GM19193 (cell line): ENCODE data around the gene IRS1.

Source experiments
- POLR2A ChIP-seq: IDR thresholded peaks from 4 replicates; pipeline ENCODE4 v1.6.1; 2011; ENCODE audit not compliant: insufficient read depth, insufficient read length; ENCODE audit errors: extremely low read depth

Gene IRS1

GRCh38 chr2:226705133-226705886 lies 94.3 kb downstream of the IRS1 start:
- TF ChIP-seq POLR2A = no peak

GRCh38 chr2:226703514-226703913 lies 96.1 kb downstream of the IRS1 start:
- TF ChIP-seq POLR2A = no peak

- TF ChIP-seq POLR2A = no peak
Measured at GRCh38 chr2:226702376-226702775, 97.2 kb downstream of the IRS1 start.

GRCh38 chr2:226701052-226701451 lies 98.6 kb downstream of the IRS1 start:
- no peak for TF ChIP-seq POLR2A

GRCh38 chr2:226699321-226699720 lies 100.3 kb downstream of the IRS1 start:
- TF ChIP-seq POLR2A = no peak

DNA sequence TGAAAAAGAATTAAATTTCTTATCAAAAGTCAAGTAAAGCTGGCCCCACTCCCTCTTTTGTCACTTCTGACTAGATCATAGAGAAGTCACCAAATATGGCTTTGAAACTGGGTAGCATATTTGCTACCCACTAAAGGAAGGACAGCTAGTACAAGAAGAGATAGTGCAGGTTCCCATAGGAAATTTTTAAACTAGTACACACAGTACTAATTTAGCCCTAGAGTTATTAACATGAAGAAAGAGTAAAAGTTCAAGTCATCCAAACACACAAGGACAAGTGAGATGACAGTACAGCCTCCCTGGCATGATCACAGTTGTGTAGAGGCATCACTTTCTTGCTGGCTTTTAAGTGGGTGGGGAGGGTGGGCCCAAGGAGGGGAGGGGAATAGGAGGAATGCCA lies 100.9 kb downstream of the IRS1 start:
- TF ChIP-seq POLR2A = no peak

DNA sequence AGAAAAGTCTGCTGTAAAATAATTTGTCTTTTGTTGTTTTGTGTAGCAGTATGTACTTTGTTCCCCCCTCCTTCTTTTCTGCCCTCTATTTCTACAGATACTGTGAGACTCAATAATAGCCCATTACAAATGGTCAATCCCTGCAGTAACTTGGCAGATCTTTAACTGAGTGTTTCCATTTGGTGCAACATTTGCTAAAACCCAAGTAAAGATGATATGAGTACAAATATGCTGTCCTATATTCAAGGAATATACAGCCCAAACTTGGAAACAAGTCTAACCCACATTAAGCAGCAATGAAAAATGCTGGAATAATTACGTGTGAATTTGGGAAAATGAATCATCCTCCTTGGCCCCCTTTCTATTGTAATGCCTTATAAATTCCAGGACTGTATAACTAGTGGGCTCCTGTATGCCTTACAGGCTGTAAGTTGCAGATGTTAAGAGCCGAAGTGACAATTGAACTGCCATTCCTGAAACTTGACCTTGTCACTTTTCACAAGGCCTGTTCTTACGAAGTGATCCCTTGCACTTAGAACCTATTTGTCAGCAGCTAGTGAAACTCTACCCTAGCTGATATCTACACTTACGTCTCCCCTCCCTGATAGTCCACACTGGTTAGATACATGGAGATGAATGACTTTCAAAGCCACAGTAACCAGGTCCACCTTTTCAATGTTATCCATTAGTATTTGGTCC lies 104.9 kb downstream of the IRS1 start:
- no peak for TF ChIP-seq POLR2A

DNA sequence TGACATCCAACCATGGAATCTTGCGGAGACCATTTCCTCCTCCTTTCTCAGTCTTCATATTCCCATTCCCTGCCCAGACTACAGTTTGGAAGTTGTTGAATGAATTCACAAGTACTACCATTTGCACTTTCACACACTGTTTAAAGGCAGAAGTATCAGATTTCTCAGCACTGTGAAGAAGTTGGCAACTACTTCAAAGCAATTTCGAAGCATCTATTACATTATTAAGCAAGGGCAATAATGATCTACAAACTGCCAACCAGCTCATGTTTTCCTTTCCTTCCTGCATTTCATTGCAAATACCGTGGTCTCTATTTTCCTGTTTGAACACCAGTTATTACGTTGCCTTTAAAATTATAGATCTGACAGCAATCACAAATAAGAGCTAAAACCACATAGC lies 105.5 kb downstream of the IRS1 start:
- no peak for TF ChIP-seq POLR2A

- no peak for TF ChIP-seq POLR2A
Measured at GRCh38 chr2:226693521-226693920, 106.1 kb downstream of the IRS1 start.

- no peak for TF ChIP-seq POLR2A
Measured at GRCh38 chr2:226692521-226693126, 107.0 kb downstream of the IRS1 start.

DNA sequence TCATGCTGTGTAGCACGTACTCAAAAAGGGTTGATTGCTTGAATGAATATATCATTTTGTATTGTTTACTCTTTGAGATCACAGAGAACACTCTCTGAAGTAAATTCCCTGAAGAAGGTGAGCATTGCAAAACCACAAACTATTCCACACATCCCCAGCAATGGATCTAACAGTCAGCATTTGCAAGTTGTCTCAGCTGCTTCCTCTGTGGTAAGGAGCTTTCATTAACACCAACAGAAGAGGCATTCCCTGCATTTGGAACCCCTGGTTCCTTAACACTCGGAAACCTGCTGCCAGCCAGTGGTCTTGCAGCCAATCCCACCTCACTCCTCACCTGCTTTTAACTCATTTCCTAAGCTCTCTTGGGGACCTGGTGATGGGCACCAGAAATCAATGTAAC lies 108.4 kb downstream of the IRS1 start:
- no peak for TF ChIP-seq POLR2A

DNA sequence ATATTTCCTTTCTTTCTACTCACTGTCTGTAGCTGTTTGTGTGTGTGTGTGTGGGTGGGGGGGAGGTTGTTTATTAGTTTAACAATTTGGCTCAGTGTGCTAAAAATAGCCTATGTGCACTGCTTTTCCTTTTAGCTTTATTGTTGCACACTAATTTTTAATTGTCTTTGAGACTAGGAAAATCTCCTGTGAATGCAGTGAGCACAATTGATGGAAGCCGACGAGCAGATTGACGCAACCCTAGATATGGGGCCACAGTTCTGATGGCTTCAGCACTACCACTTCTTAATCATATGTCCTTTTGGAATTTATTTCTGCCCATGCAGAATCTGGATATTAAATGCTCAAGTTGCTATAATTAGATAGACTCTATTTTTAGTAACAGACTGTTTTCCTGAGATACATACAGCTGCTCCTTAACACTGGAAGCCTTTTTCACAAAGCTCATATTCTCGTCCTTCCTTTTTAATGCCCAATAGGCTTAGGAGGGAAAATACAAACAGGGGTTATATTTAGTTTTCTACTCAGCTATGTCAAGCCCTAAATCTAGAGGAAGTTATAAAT lies 109.1 kb downstream of the IRS1 start:
- no peak for TF ChIP-seq POLR2A

GRCh38 chr2:226687641-226688253 lies 111.9 kb downstream of the IRS1 start:
- no peak for TF ChIP-seq POLR2A

GRCh38 chr2:226684563-226684959 lies 115.1 kb downstream of the IRS1 start:
- TF ChIP-seq POLR2A = no peak

DNA sequence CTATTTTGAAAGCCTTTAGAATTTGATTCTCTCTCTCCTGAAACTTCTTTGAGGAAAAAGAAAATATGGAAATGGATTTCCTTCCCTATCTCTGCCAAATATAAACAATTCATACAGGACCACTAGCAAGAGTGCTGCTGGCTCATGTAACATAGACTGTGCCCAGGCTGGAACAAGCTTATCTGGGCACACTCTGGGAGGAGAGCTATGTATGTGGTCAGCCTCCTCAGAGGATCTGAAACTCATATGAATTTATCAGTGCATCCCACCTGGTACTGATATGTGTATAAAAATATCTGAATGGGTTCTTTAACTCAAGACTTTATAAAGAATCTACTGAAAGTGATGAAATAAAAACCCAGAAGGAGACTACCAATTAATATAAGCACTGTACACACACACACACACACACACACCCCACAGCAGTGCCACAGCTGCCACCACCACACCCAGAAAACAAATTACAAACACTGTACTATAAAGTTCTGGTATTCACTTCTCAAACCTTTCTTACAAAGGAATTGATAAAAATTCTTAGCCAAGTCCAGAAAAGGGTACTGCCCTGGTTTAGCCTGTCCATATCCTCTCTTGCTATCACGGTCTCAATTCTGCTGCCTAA lies 115.6 kb downstream of the IRS1 start:
- TF ChIP-seq POLR2A = no peak
